Panc1 (cell line): ENCODE results near the gene PPIE.

Source experiments
- TF ChIP-seq, protein P1 (sequence below): fragments of 450-650 bp; IDR thresholded peaks from 2 replicates; pipeline ENCODE4 v1.5.1; 2017; ENCODE audit warnings: mild to moderate bottlenecking
- TF ChIP-seq, protein P2 (sequence below), 2 experiments: IDR thresholded peaks; 2 replicates each; pipeline ENCODE4 v1.6.1; 2011 to 2012; ENCODE audit warnings: low read depth in 2 of 2, control low read depth in 1 of 2, low read length in 1 of 2, mild to moderate bottlenecking in 1 of 2, moderate library complexity in 1 of 2; ENCODE audit not compliant: insufficient read depth in 1 of 2

DNA sequence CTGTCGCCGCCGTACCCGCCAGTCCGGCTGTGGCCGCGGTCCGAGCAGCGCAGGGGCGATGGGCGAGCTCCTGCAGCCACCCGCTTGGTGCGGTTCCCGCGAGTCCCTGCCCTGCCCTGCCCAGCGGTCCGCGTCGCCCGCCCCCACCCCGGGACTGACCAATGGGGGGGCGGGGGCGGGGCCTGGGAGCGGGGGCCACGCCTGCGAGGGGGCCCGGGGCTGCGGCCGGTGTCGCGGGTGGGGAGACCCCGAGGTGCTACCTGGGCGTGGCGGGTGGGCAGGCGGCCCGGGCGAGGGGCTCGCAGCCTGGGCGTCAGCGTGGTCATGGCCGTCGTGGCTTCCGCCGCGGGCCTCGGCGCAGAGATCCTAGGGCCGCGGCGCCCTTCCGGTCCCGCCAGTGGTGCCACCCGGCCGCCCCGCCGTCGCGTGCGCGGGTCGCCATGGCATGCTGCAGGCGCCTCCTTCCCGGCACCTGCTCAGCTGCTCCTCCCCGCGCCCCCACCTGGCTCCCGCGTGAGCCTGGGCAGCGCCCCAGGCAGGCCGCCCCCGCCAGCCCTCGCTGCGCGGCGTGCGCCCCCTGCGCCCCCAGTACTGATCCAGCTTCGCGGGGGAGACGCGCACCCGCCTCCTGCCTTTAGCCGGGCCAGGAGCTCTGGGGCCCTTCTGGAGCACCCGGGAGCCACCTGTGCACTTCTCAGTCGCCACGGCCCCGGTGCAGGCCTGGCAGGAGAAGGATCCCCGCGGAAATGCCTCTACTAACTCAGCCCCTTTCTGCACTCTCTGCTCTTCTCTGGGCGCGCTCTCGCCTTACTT, 50.3 kb downstream of the PPIE start, which contains the start of gene BMP8B:
- TF ChIP-seq, protein P1, sequence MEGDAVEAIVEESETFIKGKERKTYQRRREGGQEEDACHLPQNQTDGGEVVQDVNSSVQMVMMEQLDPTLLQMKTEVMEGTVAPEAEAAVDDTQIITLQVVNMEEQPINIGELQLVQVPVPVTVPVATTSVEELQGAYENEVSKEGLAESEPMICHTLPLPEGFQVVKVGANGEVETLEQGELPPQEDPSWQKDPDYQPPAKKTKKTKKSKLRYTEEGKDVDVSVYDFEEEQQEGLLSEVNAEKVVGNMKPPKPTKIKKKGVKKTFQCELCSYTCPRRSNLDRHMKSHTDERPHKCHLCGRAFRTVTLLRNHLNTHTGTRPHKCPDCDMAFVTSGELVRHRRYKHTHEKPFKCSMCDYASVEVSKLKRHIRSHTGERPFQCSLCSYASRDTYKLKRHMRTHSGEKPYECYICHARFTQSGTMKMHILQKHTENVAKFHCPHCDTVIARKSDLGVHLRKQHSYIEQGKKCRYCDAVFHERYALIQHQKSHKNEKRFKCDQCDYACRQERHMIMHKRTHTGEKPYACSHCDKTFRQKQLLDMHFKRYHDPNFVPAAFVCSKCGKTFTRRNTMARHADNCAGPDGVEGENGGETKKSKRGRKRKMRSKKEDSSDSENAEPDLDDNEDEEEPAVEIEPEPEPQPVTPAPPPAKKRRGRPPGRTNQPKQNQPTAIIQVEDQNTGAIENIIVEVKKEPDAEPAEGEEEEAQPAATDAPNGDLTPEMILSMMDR = no peak
- TF ChIP-seq, protein P2, sequence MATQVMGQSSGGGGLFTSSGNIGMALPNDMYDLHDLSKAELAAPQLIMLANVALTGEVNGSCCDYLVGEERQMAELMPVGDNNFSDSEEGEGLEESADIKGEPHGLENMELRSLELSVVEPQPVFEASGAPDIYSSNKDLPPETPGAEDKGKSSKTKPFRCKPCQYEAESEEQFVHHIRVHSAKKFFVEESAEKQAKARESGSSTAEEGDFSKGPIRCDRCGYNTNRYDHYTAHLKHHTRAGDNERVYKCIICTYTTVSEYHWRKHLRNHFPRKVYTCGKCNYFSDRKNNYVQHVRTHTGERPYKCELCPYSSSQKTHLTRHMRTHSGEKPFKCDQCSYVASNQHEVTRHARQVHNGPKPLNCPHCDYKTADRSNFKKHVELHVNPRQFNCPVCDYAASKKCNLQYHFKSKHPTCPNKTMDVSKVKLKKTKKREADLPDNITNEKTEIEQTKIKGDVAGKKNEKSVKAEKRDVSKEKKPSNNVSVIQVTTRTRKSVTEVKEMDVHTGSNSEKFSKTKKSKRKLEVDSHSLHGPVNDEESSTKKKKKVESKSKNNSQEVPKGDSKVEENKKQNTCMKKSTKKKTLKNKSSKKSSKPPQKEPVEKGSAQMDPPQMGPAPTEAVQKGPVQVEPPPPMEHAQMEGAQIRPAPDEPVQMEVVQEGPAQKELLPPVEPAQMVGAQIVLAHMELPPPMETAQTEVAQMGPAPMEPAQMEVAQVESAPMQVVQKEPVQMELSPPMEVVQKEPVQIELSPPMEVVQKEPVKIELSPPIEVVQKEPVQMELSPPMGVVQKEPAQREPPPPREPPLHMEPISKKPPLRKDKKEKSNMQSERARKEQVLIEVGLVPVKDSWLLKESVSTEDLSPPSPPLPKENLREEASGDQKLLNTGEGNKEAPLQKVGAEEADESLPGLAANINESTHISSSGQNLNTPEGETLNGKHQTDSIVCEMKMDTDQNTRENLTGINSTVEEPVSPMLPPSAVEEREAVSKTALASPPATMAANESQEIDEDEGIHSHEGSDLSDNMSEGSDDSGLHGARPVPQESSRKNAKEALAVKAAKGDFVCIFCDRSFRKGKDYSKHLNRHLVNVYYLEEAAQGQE (IDR thresholded peaks at IDR 0.05; ENCODE audit: insufficient read depth in 1 of 2, low read depth in 2 of 2, low read length in 1 of 2) = no peak
